Measurements from ENCODE around the gene PPP1R1C. TPM values are rescaled to one million over a fixed set of nuclear protein-coding genes. Genes with fewer than 3 reads are reported as not detected.

PPP1R1C gene
- total RNA-seq, 4 donors from 2014 or later = 0.11 TPM; not detected in 3

- intact Hi-C loops (cut with DNase I) = no loop called here
- Histone ChIP-seq H3K36me3 (no peaks in the 10 kb centered on the region), H3K27ac (replicated peaks in 1 of 4) (no peak overlapping the region), H3K4me1 (peaks cover 7 to 41% (median 39%) of the 10 kb centered on the region in 4 donors), H3K9me3 (no peaks in the 10 kb centered on the region), H3K27me3 (no peaks in the 10 kb centered on the region), H3K4me3 (no peak overlapping the region)
- TF ChIP-seq CTCF (IDR thresholded peaks at IDR 0.05) = no peak
- TF ChIP-seq POLR2AphosphoS5 (IDR thresholded peaks at IDR 0.05) = no peak
- TF ChIP-seq POLR2A (IDR thresholded peaks at IDR 0.05; ENCODE audit: low read depth) = no peak
- TF ChIP-seq EP300 (IDR thresholded peaks at IDR 0.05) = no peak
- 49% methylated on average over 7 of the region's 7 CpGs for WGBS
- DNase-seq (ENCODE audit: extremely low spot score) = no peak
These were observed 2.7 kb downstream of the PPP1R1C start for GRCh38 chr2:181988154-181988924.

GRCh38 chr2:181989099-181989498 lies 3.4 kb downstream of the PPP1R1C start:
- Histone ChIP-seq H3K9me3 (no peaks in the 10 kb centered on the region), H3K27me3 (no peaks in the 10 kb centered on the region), H3K36me3 (no peaks in the 10 kb centered on the region), H3K4me3 (no peak overlapping the region), H3K4me1 (peaks cover 7 to 40% (median 39%) of the 10 kb centered on the region in 4 donors), H3K27ac (replicated peaks in 1 of 4) (no peak overlapping the region)
- no peak for DNase-seq (ENCODE audit: extremely low spot score)
- TF ChIP-seq EP300 (IDR thresholded peaks at IDR 0.05) (no peak), POLR2A (IDR thresholded peaks at IDR 0.05; ENCODE audit: low read depth) (no peak), CTCF (IDR thresholded peaks at IDR 0.05) (no peak), POLR2AphosphoS5 (IDR thresholded peaks at IDR 0.05) (no peak)
- 58% methylated on average over 1 of the region's 1 CpG for WGBS
- intact Hi-C loops (cut with DNase I) = no loop called here

GRCh38 chr2:181991171-181991885 lies 5.7 kb downstream of the PPP1R1C start:
- peaks cover 0 to 30% (median 19%) of the 10 kb centered on the region in 4 donors for H3K4me1 ChIP-seq
- H3K9me3 ChIP-seq = no peaks in the 10 kb centered on the region
- H3K36me3 ChIP-seq = no peaks in the 10 kb centered on the region
- WGBS = 79% methylated on average over 2 of the region's 2 CpGs
- no peak for DNase-seq (ENCODE audit: extremely low spot score)
- TF ChIP-seq EP300 (IDR thresholded peaks at IDR 0.05) (no peak), CTCF (IDR thresholded peaks at IDR 0.05) (no peak), POLR2AphosphoS5 (IDR thresholded peaks at IDR 0.05) (no peak), POLR2A (IDR thresholded peaks at IDR 0.05; ENCODE audit: low read depth) (no peak)
- no peaks in the 10 kb centered on the region for H3K27me3 ChIP-seq
- no peak overlapping the region for H3K4me3 ChIP-seq
- H3K27ac ChIP-seq (replicated peaks in 1 of 4) = no peak overlapping the region
- intact Hi-C loops (cut with DNase I) = no loop called here

GRCh38 chr2:181992776-181993175 lies 7.1 kb downstream of the PPP1R1C start:
- Histone ChIP-seq H3K36me3 (no peaks in the 10 kb centered on the region), H3K27me3 (no peaks in the 10 kb centered on the region), H3K9me3 (no peaks in the 10 kb centered on the region), H3K27ac (replicated peaks in 1 of 4) (no peak overlapping the region), H3K4me3 (no peak overlapping the region), H3K4me1 (peaks cover 0 to 28% (median 18%) of the 10 kb centered on the region in 4 donors)
- TF ChIP-seq POLR2A (IDR thresholded peaks at IDR 0.05; ENCODE audit: low read depth) (no peak), EP300 (IDR thresholded peaks at IDR 0.05) (no peak), POLR2AphosphoS5 (IDR thresholded peaks at IDR 0.05) (no peak), CTCF (IDR thresholded peaks at IDR 0.05) (no peak)
- intact Hi-C loops (cut with DNase I) = no loop called here
- DNase-seq (ENCODE audit: extremely low spot score) = no peak
- WGBS = 84% methylated on average over 3 of the region's 3 CpGs

Measured in esophagus muscularis mucosa (tissue), 4 donors.